Stimulated activated CD8-positive, alpha-beta memory T cell treated with anti-CD3 and anti-CD28 coated beads, Interleukin-12 subunit alpha, Interleukin-12 subunit beta, amount 100 ng/mL, for 4 hours (primary cell): Measurements from ENCODE around the gene ZSWIM6.

Experiments
- DNase-seq: peaks from one replicate; pipeline ENCODE4 v3.0.0-alpha.2; 2020; ENCODE audit warnings: low read depth

The ZSWIM6 gene

GRCh38 chr5:61482980-61483379 lies 150.9 kb downstream of the ZSWIM6 start:
- no peak for DNase-seq

- DNase-seq, result no peak
Measured at GRCh38 chr5:61486476-61486875, 154.4 kb downstream of the ZSWIM6 start.

- DNase-seq, result no peak
Measured at GRCh38 chr5:61489574-61489973, 157.5 kb downstream of the ZSWIM6 start.

GRCh38 chr5:61491861-61492260 lies 159.8 kb downstream of the ZSWIM6 start:
- DNase-seq, result no peak

- no peak for DNase-seq
Measured at GRCh38 chr5:61493973-61494372, 161.9 kb downstream of the ZSWIM6 start.

- no peak for DNase-seq
Measured at GRCh38 chr5:61496446-61496845, 164.4 kb downstream of the ZSWIM6 start.

- DNase-seq, result no peak
Measured at GRCh38 chr5:61496860-61497259, 164.8 kb downstream of the ZSWIM6 start.

GRCh38 chr5:61498121-61498520 lies 166.1 kb downstream of the ZSWIM6 start:
- no peak for DNase-seq

- DNase-seq, result no peak
Measured at GRCh38 chr5:61501971-61502370, 169.9 kb downstream of the ZSWIM6 start.

- DNase-seq, result no peak
Measured at GRCh38 chr5:61504143-61504770, 172.2 kb downstream of the ZSWIM6 start.

- no peak for DNase-seq
Measured at GRCh38 chr5:61505281-61505680, 173.2 kb downstream of the ZSWIM6 start.

- DNase-seq, result no peak
Measured at GRCh38 chr5:61507232-61507631, 175.2 kb downstream of the ZSWIM6 start.

- no peak for DNase-seq
Measured at GRCh38 chr5:61516946-61517345, 184.9 kb downstream of the ZSWIM6 start.

GRCh38 chr5:61519728-61520277 lies 187.7 kb downstream of the ZSWIM6 start:
- no peak for DNase-seq

- no peak for DNase-seq
Measured at GRCh38 chr5:61523073-61523472, 191.0 kb downstream of the ZSWIM6 start.

GRCh38 chr5:61523997-61524396 lies 191.9 kb downstream of the ZSWIM6 start:
- DNase-seq, result no peak

GRCh38 chr5:61525512-61526206 lies 193.6 kb downstream of the ZSWIM6 start:
- DNase-seq, result no peak

- DNase-seq, result no peak
Measured at GRCh38 chr5:61526207-61526519, 194.1 kb downstream of the ZSWIM6 start.

- no peak for DNase-seq
Measured at GRCh38 chr5:61532983-61533382, 200.9 kb downstream of the ZSWIM6 start.

- no peak for DNase-seq
Measured at GRCh38 chr5:61534481-61535267, 202.6 kb downstream of the ZSWIM6 start.

GRCh38 chr5:61535828-61536227 lies 203.8 kb downstream of the ZSWIM6 start:
- no peak for DNase-seq

- DNase-seq, result no peak
Measured at GRCh38 chr5:61536922-61537321, 204.9 kb downstream of the ZSWIM6 start.
